ENCODE data around the gene FAM111A. TPM values are rescaled to one million over a fixed set of nuclear protein-coding genes. Genes with fewer than 3 reads are reported as not detected.
"Not testable (repeated sequence)": the region's sequence is repeated elsewhere in the genome, so short reads cannot be mapped to it uniquely, and the experiment has no call there.

The FAM111A gene, protein sequence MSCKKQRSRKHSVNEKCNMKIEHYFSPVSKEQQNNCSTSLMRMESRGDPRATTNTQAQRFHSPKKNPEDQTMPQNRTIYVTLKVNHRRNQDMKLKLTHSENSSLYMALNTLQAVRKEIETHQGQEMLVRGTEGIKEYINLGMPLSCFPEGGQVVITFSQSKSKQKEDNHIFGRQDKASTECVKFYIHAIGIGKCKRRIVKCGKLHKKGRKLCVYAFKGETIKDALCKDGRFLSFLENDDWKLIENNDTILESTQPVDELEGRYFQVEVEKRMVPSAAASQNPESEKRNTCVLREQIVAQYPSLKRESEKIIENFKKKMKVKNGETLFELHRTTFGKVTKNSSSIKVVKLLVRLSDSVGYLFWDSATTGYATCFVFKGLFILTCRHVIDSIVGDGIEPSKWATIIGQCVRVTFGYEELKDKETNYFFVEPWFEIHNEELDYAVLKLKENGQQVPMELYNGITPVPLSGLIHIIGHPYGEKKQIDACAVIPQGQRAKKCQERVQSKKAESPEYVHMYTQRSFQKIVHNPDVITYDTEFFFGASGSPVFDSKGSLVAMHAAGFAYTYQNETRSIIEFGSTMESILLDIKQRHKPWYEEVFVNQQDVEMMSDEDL
- 10 to 100 TPM; 32.5 to 73.2 (median 40.1) TPM for total RNA-seq

DNA sequence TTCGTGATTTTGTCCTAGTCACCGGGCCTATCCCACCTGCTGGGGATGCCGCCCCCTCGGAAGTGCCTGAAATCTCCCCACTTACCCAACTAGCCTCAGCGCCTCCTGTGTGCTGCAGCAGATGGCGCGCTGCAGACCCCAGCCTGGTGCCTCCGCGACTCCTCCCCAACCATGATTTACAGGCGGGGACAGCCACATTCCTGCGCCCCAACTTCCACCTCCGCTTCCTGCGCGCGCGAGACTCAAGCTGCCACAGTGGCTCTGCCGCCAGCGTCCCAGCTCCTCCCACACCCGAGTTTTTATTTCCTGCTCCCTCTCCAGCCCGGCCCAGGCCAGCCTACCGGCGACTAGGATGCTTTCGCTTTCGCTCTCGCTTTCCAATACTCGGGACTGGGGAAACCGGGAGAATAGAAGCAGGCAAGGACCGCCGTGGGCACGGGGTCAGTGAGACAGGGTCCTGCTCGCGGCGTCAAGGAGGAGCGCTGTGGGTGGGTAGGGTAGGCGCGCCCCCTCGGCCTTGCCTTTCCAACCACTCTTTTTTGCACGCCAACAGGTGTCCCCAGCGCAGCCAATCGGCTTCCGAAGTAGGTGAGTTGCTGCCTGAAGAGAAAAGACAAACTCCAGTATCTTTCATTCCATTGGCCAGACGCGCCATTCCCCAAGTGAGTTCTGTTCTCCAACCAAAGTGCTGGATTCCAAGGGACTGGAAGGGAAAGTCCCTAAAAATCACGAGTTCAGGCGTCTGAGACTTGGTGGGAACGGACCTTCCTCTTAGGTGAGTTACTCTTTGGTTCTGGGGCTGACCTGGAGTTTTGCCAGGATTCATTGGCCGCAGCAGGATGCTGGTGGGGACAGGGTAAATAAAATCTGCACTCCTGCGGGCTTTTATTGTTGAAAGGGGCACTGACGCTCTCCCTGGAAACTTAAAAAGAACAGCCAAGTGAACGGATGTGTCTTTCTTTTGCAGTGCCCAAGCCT lies at the start of gene FAM111A:
Gene FAM111A (plus strand): TSS at position 327 of the 978 bp plus-strand sequence. CDS start 6,017 bp downstream, outside the sequence.
- no peaks in the 10 kb centered on the region for H3K36me3 ChIP-seq
- H3K27me3 ChIP-seq, result no peaks in the 10 kb centered on the region
- DNase-seq, result peak; percentile 92 to 93
- peak within 1 kb of the TSS; percentile 56 to 76 (median 74) for H3K4me3 ChIP-seq (replicated peaks in 1 of 3)
- WGBS, 2 donors, result 1% methylated on average over 48 to 50 of the region's 50 CpGs
- TF ChIP-seq, protein P1, sequence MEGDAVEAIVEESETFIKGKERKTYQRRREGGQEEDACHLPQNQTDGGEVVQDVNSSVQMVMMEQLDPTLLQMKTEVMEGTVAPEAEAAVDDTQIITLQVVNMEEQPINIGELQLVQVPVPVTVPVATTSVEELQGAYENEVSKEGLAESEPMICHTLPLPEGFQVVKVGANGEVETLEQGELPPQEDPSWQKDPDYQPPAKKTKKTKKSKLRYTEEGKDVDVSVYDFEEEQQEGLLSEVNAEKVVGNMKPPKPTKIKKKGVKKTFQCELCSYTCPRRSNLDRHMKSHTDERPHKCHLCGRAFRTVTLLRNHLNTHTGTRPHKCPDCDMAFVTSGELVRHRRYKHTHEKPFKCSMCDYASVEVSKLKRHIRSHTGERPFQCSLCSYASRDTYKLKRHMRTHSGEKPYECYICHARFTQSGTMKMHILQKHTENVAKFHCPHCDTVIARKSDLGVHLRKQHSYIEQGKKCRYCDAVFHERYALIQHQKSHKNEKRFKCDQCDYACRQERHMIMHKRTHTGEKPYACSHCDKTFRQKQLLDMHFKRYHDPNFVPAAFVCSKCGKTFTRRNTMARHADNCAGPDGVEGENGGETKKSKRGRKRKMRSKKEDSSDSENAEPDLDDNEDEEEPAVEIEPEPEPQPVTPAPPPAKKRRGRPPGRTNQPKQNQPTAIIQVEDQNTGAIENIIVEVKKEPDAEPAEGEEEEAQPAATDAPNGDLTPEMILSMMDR (IDR thresholded peaks at IDR 0.05), result peak in 2 of 6 experiments; percentile 20 to 22
- peak in 1 of 2 donors; percentile 65 for TF ChIP-seq POLR2A (IDR thresholded peaks at IDR 0.05)
- no peaks in the 10 kb centered on the region for H3K9me3 ChIP-seq
- intact Hi-C loops (cut with DNase I), result no loop called here
- H3K27ac ChIP-seq, result peak within 1 kb of the TSS; percentile 83 to 94 (median 93)
- H3K4me1 ChIP-seq, result peaks cover 19 to 20% of the 10 kb centered on the region in 2 donors

DNA sequence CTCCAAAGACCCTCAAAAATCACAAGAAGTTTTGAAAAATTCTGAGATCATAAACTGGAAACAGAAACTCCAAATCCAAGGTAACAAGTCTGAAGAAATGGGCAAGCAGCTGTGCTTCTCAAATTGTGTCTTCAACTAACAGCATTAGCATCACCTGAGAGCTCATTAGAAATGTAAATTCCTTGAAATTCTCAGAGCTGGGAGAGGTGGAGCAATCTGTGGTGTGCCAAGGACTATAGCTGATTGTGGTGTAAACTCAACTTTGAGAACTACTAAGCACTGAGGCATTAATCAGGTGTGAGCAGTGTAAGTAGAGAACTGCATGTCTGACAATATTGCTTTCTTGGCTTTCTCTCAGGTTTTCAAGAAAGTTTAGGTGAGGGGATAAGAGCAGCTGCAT lies 49.1 kb upstream of the FAM111A start:
- not testable (repeated sequence) for H3K4me3 ChIP-seq (replicated peaks in 1 of 3); H3K9me3 ChIP-seq; H3K27ac ChIP-seq; H3K4me1 ChIP-seq; H3K27me3 ChIP-seq; H3K36me3 ChIP-seq; DNase-seq
- intact Hi-C loops (cut with DNase I), result loop anchor here (10.0 kb wide), 1 partner anchor 61 kb away; no protein-coding TSS in a partner anchor

DNA sequence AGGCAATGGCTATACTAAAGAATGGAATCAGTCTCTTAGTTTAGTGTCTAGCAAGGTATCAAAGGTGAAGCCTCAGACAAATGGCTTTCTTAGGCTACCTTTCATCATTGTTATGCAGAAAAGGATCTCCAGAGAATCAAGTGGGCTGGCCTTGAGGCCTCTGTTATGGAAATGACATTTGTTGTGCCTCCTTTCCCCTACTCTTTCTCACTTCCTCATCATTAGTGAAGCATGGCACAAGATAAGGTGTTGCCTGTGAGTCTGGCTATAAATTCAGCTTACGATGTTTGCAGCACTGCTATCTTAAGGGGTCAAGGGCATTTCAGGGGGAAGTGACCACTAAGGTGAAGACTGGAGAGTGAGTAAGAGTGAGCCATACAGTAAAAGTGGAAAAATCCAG lies 47.4 kb upstream of the FAM111A start:
- H3K4me1 ChIP-seq; H3K27ac ChIP-seq; H3K4me3 ChIP-seq (replicated peaks in 1 of 3); H3K9me3 ChIP-seq; H3K36me3 ChIP-seq; H3K27me3 ChIP-seq; DNase-seq: not testable (repeated sequence)
- intact Hi-C loops (cut with DNase I), result loop anchor here (5.0 to 10.0 kb wide), 2 partner anchors 37 to 60 kb away; no protein-coding TSS in a partner anchor
- 81 to 89% methylated on average over 1 of the region's 1 CpG for WGBS, 2 donors

DNA sequence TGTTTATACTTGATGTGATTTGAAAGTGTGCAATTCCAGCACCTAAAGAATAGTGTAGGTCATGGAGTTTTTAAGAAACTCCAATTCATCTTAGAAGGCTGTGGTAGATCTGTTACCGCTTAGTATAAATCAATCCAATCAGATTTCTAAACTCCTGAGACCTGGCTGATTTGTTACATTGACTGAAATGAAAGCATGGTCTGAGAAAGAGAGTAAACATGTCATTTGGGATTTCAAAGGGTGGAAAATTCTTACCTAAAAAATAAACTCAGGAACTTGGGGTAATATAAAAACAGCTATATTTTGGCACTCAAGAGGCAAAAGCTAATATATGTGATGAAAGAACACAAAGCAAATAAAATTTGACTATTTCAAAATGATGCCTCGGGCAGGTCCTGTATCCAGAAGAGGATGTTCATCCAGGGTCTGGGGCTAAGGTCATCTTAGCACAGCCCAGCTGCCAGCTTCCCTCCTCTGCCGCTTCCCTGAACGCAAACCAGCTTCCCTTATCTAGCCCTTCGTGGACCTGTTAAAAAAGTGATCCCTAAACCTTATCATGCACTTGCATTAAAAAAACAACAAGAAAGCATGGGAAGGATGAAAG lies 46.6 kb upstream of the FAM111A start:
- H3K27ac ChIP-seq; DNase-seq; H3K36me3 ChIP-seq; H3K4me3 ChIP-seq (replicated peaks in 1 of 3); H3K9me3 ChIP-seq; H3K4me1 ChIP-seq; H3K27me3 ChIP-seq: not testable (repeated sequence)
- intact Hi-C loops (cut with DNase I), result loop anchor here (5.0 to 10.0 kb wide), 2 partner anchors 36 to 59 kb away; no protein-coding TSS in a partner anchor
- WGBS, 2 donors, result 77 to 82% methylated on average over 5 of the region's 5 CpGs

DNA sequence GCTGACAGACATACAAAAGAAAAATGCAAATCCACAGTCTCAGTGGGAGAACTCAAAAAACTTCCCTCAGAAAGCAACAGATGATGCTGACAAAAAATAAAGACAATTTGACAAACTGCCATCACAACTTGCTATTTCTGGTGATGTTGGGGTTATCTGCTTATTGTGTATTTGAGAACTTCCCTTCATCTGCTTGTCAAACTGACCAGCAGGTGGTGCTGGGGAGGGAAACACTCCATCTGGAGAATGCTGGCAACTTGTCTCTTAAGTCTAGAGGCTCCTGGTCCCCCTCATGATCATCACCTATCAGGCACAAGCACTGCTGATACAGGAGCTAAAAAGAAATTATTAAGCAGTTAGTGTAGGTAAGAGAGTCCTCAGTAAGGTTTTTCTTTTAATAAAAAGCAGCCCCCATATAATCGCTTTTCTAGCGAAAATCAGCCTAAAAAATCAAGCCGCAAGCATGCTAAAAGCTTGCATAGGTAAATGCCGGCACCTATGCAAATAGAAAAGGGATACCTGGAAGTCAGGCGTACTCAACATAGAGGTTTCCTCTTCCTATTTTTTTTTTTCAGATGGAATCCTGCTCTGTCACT lies 45.4 kb upstream of the FAM111A start:
- Histone ChIP-seq H3K9me3 (no peaks in the 10 kb centered on the region), H3K27me3 (no peaks in the 10 kb centered on the region), H3K36me3 (no peaks in the 10 kb centered on the region), H3K4me1 (peaks cover 0 to 6% of the 10 kb centered on the region in 2 donors), H3K4me3 (replicated peaks in 1 of 3) (no peak overlapping the region), H3K27ac (no peak overlapping the region)
- intact Hi-C loops (cut with DNase I), result loop anchor here (5.0 to 10.0 kb wide), 2 partner anchors 35 to 58 kb away; no protein-coding TSS in a partner anchor
- peak; percentile 55 to 59 for DNase-seq
- TF ChIP-seq, protein P1 (IDR thresholded peaks at IDR 0.05), result peak; percentile 13 to 65 (median 40)
- no peak for TF ChIP-seq POLR2A (IDR thresholded peaks at IDR 0.05)
- WGBS, 2 donors, result 92% methylated on average over 5 of the region's 5 CpGs

DNA sequence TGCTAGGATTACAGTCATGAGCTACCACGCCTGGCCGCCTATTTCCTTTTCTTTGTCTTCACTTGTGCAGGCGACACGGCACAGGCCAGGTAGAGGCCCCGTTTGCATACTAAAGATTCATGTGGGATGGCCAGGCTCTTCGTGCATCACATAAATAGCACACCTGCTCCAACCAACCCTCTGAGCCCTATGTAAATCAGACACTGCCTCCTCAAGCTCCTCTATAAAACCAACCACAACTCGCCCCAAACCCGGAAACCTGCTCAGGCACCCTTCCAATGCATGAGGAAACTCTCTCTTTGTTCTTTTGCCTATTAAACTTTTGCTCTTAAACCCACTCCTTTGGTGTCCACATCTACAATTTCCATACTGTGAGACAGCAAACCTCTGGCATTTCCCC lies 44.7 kb upstream of the FAM111A start:
- H3K27me3 ChIP-seq; H3K9me3 ChIP-seq; H3K36me3 ChIP-seq; H3K4me3 ChIP-seq (replicated peaks in 1 of 3); H3K4me1 ChIP-seq; H3K27ac ChIP-seq; DNase-seq: not testable (repeated sequence)
- intact Hi-C loops (cut with DNase I), result loop anchor here (5.0 to 10.0 kb wide), 2 partner anchors 34 to 57 kb away; no protein-coding TSS in a partner anchor
- WGBS, 2 donors, result 56% methylated on average over 8 of the region's 8 CpGs
